K562 (cell line): ENCODE data around the gene PDE11A.

Source experiments
- CTCF ChIP-seq, 3 experiments: IDR thresholded peaks in 2 of 3; conservative IDR thresholded peaks in 1 of 3; 2 replicates each; pipeline ENCODE4 v1.5.1; 2011 to 2012; ENCODE audit warnings: low read length in 3 of 3, mild to moderate bottlenecking in 3 of 3, control low read depth in 2 of 3, improper control_type of control experiment in 1 of 3, inconsistent platforms in 1 of 3, low read depth in 1 of 3, mixed read lengths in 1 of 3, moderate library complexity in 1 of 3; ENCODE audit not compliant: insufficient read depth in 2 of 3
- FOXJ2 ChIP-seq: fragments of 200-800 bp; sonication (Bioruptor generic); IDR thresholded peaks from 2 replicates; pipeline ENCODE4 v1.6.1; 2016; ENCODE audit warnings: missing genetic modification characterization, missing compliant biosample characterization
- HMGXB4 ChIP-seq: sonication (generic); formaldehyde crosslinking; IDR thresholded peaks from 2 replicates; pipeline ENCODE4 v1.8.1; 2023; ENCODE audit warnings: mild to moderate bottlenecking, missing genetic modification reagents
- MED1 ChIP-seq: sonication (generic); formaldehyde crosslinking; IDR thresholded peaks from 2 replicates; pipeline ENCODE4 v1.8.1; 2023; ENCODE audit warnings: missing genetic modification reagents, borderline replicate concordance
- SP2 ChIP-seq: IDR thresholded peaks from 2 replicates; pipeline ENCODE4 v1.6.1; 2011; ENCODE audit warnings: mild to moderate bottlenecking, low read depth, low read length, moderate library complexity; ENCODE audit not compliant: poor library complexity, severe bottlenecking; ENCODE audit errors: extremely low read depth
- ZNF253 ChIP-seq: fragments of 250-450 bp; sonication (Bioruptor Pico); conservative IDR thresholded peaks from 2 replicates; pipeline ENCODE4 v1.6.1; 2021; ENCODE audit warnings: mild to moderate bottlenecking
- TF ChIP-seq, protein P1 (sequence below): sonication (generic); formaldehyde crosslinking; IDR thresholded peaks from 2 replicates; pipeline ENCODE4 v1.8.1; 2023; ENCODE audit warnings: missing genetic modification reagents, mild to moderate bottlenecking, borderline replicate concordance

DNA sequence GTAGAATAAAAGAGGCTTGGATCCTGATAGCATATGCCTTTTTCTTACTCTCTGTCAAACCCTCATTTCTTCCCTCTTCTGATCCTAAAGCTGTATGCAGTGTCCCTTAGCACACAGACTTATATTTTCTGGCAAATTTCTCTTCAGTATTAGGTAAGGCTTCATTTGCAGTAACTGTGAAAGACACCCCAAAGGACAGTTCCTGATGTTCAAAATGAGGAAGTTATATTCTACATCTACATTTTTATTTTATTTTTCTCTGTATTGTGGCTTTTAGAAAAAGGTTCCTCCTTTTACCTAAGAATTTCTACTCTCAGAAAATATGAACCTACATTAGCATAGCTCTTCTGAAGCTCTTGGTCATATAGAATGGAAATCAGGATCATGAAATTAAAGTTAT, 261.7 kb downstream of the PDE11A start:
- TF ChIP-seq SP2 (no peak), HMGXB4 (CRISPR knock-in tag) (no peak), MED1 (no peak), FOXJ2 (no peak), CTCF (IDR thresholded peaks at IDR 0.05 in 2 of 3, conservative IDR thresholded peaks at IDR 0.05 in 1 of 3; ENCODE audit: insufficient read depth in 2 of 3, low read depth in 1 of 3, low read length in 3 of 3) (no peak), ZNF253 (CRISPR knock-in tag) (no peak)
- TF ChIP-seq, protein P1, sequence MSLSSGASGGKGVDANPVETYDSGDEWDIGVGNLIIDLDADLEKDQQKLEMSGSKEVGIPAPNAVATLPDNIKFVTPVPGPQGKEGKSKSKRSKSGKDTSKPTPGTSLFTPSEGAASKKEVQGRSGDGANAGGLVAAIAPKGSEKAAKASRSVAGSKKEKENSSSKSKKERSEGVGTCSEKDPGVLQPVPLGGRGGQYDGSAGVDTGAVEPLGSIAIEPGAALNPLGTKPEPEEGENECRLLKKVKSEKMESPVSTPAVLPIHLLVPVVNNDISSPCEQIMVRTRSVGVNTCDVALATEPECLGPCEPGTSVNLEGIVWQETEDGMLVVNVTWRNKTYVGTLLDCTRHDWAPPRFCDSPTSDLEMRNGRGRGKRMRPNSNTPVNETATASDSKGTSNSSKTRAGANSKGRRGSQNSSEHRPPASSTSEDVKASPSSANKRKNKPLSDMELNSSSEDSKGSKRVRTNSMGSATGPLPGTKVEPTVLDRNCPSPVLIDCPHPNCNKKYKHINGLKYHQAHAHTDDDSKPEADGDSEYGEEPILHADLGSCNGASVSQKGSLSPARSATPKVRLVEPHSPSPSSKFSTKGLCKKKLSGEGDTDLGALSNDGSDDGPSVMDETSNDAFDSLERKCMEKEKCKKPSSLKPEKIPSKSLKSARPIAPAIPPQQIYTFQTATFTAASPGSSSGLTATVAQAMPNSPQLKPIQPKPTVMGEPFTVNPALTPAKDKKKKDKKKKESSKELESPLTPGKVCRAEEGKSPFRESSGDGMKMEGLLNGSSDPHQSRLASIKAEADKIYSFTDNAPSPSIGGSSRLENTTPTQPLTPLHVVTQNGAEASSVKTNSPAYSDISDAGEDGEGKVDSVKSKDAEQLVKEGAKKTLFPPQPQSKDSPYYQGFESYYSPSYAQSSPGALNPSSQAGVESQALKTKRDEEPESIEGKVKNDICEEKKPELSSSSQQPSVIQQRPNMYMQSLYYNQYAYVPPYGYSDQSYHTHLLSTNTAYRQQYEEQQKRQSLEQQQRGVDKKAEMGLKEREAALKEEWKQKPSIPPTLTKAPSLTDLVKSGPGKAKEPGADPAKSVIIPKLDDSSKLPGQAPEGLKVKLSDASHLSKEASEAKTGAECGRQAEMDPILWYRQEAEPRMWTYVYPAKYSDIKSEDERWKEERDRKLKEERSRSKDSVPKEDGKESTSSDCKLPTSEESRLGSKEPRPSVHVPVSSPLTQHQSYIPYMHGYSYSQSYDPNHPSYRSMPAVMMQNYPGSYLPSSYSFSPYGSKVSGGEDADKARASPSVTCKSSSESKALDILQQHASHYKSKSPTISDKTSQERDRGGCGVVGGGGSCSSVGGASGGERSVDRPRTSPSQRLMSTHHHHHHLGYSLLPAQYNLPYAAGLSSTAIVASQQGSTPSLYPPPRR (CRISPR knock-in tag): no peak
